Measurements from ENCODE around the gene TBXAS1. TPM values are rescaled to one million over a fixed set of nuclear protein-coding genes. Genes with fewer than 3 reads are reported as not detected.

Gene TBXAS1
- total RNA-seq, 1 donor from 2014 or later, result 0.26 TPM

GRCh38 chr7:139870380-139870779 lies 41.3 kb downstream of the TBXAS1 start:
- Histone ChIP-seq H3K36me3 (ENCODE audit: control insufficient read depth, insufficient read depth, low read length) (no peaks in the 10 kb centered on the region), H3K4me3 (ENCODE audit: low read depth, low read length) (no peak overlapping the region), H3K27me3 (ENCODE audit: control insufficient read depth, insufficient read depth, low read length) (no peaks in the 10 kb centered on the region)
- TF ChIP-seq CTCF (IDR thresholded peaks at IDR 0.05; ENCODE audit: insufficient read depth, low read length, severe bottlenecking), result no peak
- DNase-seq (ENCODE audit: low read depth), result peak; percentile 20
- no peak for FAIRE-seq

- H3K27me3 ChIP-seq (ENCODE audit: control insufficient read depth, insufficient read depth, low read length), result no peaks in the 10 kb centered on the region
- FAIRE-seq (no peak), DNase-seq (ENCODE audit: low read depth) (no peak)
- TF ChIP-seq CTCF (IDR thresholded peaks at IDR 0.05; ENCODE audit: insufficient read depth, low read length, severe bottlenecking), result no peak
- no peaks in the 10 kb centered on the region for H3K36me3 ChIP-seq (ENCODE audit: control insufficient read depth, insufficient read depth, low read length)
- no peak overlapping the region for H3K4me3 ChIP-seq (ENCODE audit: low read depth, low read length)
These were observed 42.3 kb downstream of the TBXAS1 start for GRCh38 chr7:139871331-139871730.

- Histone ChIP-seq H3K4me3 (ENCODE audit: low read depth, low read length) (no peak overlapping the region), H3K27me3 (ENCODE audit: control insufficient read depth, insufficient read depth, low read length) (no peaks in the 10 kb centered on the region), H3K36me3 (ENCODE audit: control insufficient read depth, insufficient read depth, low read length) (no peaks in the 10 kb centered on the region)
- no peak for TF ChIP-seq CTCF (IDR thresholded peaks at IDR 0.05; ENCODE audit: insufficient read depth, low read length, severe bottlenecking)
- DNase-seq (ENCODE audit: low read depth) (no peak), FAIRE-seq (no peak)
These were observed 42.8 kb downstream of the TBXAS1 start for GRCh38 chr7:139871820-139872219.

- no peak for TF ChIP-seq CTCF (IDR thresholded peaks at IDR 0.05; ENCODE audit: insufficient read depth, low read length, severe bottlenecking)
- Histone ChIP-seq H3K27me3 (ENCODE audit: control insufficient read depth, insufficient read depth, low read length) (no peaks in the 10 kb centered on the region), H3K36me3 (ENCODE audit: control insufficient read depth, insufficient read depth, low read length) (no peaks in the 10 kb centered on the region), H3K4me3 (ENCODE audit: low read depth, low read length) (no peak overlapping the region)
- DNase-seq (ENCODE audit: low read depth) (no peak), FAIRE-seq (peak; percentile 18)
These were observed 44.7 kb downstream of the TBXAS1 start for GRCh38 chr7:139873593-139874301.

- H3K4me3 ChIP-seq (ENCODE audit: low read depth, low read length), result no peak overlapping the region
- H3K36me3 ChIP-seq (ENCODE audit: control insufficient read depth, insufficient read depth, low read length), result no peaks in the 10 kb centered on the region
- FAIRE-seq (no peak), DNase-seq (ENCODE audit: low read depth) (no peak)
- TF ChIP-seq CTCF (IDR thresholded peaks at IDR 0.05; ENCODE audit: insufficient read depth, low read length, severe bottlenecking), result no peak
- no peaks in the 10 kb centered on the region for H3K27me3 ChIP-seq (ENCODE audit: control insufficient read depth, insufficient read depth, low read length)
These were observed 45.2 kb downstream of the TBXAS1 start for GRCh38 chr7:139874302-139874629.

GRCh38 chr7:139875821-139876241 lies 46.8 kb downstream of the TBXAS1 start:
- no peak for TF ChIP-seq CTCF (IDR thresholded peaks at IDR 0.05; ENCODE audit: insufficient read depth, low read length, severe bottlenecking)
- Histone ChIP-seq H3K4me3 (ENCODE audit: low read depth, low read length) (no peak overlapping the region), H3K27me3 (ENCODE audit: control insufficient read depth, insufficient read depth, low read length) (no peaks in the 10 kb centered on the region), H3K36me3 (ENCODE audit: control insufficient read depth, insufficient read depth, low read length) (no peaks in the 10 kb centered on the region)
- DNase-seq (ENCODE audit: low read depth) (no peak), FAIRE-seq (no peak)

All from bronchial epithelial cell (primary cell).